Measurements from ENCODE around the gene CBLIF.

GRCh38 chr11:59872076-59872475 lies 26.8 kb upstream of the CBLIF start:
- TF ChIP-seq CTCF (conservative IDR thresholded peaks at IDR 0.05; ENCODE audit: low read length) (no peak), EZH2phosphoT487 (IDR thresholded peaks at IDR 0.05; ENCODE audit: borderline replicate concordance, low read depth, low read length) (no peak)
